Measurements from ENCODE around the gene RASA3. TPM values are rescaled to one million over a fixed set of nuclear protein-coding genes. Genes with fewer than 3 reads are reported as not detected.

RASA3 gene
- total RNA-seq, 1 donor = 36.1 TPM

- DNase-seq (ENCODE audit: low read depth) = no peak
- no peak for TF ChIP-seq CTCF (IDR thresholded peaks at IDR 0.05; ENCODE audit: insufficient read depth, low read length)
- no peak overlapping the region for H3K4me3 ChIP-seq (ENCODE audit: low read depth, low read length)
These were observed 8.0 kb downstream of the RASA3 start for GRCh38 chr13:114124431-114124830.

DNA sequence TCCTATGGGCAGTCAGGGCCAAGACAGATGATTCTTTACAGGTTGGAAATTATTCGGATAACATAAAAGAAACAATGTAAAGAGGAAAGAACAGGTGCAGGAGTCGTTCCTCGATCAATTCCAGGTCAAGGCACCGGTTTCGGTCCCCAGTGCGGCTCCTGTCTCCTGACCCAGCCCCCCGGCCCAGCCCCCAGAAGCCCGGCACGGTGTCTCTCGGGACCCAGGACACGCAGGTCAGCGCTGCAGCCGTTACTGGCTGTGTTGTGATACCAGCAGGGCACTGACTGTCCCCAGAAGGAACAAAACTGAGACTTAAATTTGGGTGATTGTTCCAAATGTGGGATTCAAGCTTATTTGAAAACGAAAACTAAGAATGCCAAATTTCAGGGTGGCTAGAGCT is 8.5 kb downstream of the RASA3 start:
- H3K4me3 ChIP-seq (ENCODE audit: low read depth, low read length) = no peak overlapping the region
- no peak for TF ChIP-seq CTCF (IDR thresholded peaks at IDR 0.05; ENCODE audit: insufficient read depth, low read length)
- DNase-seq (ENCODE audit: low read depth) = no peak

DNA sequence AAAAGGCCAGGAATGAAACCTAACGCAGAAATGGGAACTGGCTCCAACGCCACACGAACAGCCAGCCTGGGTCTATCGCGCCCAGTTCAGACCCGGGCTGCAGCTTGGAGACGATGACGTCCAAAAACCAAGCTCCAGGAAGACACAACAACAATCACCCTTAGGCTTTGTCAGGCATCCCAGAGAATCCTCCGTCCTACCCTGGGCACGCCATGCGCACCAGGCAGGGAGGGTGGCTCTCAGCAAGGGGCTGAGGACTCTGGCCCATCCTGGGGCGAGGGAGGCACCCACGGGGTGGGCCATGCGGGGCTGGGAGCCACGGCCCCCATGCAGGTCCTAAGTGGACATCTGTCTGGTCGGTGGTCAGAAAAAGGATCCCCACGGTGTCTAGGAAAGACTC is 9.0 kb downstream of the RASA3 start:
- no peak overlapping the region for H3K4me3 ChIP-seq (ENCODE audit: low read depth, low read length)
- DNase-seq (ENCODE audit: low read depth) = no peak
- no peak for TF ChIP-seq CTCF (IDR thresholded peaks at IDR 0.05; ENCODE audit: insufficient read depth, low read length)

- no peak for DNase-seq (ENCODE audit: low read depth)
- no peak for TF ChIP-seq CTCF (IDR thresholded peaks at IDR 0.05; ENCODE audit: insufficient read depth, low read length)
- H3K4me3 ChIP-seq (ENCODE audit: low read depth, low read length) = no peak overlapping the region
These were observed 9.7 kb downstream of the RASA3 start for GRCh38 chr13:114122591-114123211.

GRCh38 chr13:114122127-114122511 is 10.3 kb downstream of the RASA3 start:
- DNase-seq (ENCODE audit: low read depth) = no peak
- no peak for TF ChIP-seq CTCF (IDR thresholded peaks at IDR 0.05; ENCODE audit: insufficient read depth, low read length)

DNA sequence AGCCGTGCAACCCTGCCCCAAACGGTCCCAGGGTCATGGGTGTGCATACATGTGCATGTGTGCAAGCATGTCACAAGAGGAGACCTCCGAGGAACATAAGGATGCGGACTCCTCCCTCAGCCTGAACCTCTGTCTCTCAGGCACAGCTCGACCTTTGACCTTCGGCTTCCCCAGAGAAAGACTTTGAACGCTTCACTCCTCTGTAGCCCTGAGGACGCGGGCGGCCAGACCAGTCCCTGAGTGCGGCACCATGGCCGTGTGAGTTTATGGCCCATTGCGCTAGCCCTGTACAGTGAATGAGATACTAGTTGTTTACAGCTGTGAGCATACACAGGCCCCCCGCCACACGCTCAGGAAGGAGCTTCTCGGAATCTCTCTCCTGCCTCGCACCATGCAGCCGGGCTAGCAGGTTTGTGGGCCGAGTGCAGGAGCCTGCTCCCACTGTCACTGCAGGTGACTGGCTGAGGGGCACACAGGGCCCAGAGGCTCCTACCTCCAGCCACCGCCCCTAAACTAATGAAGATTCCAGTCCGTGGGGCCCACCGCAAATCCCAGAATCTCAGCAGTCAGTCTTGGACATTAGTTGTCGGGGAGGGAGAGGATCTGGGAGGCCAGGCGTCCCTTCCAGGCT is 10.8 kb downstream of the RASA3 start:
- no peak for TF ChIP-seq CTCF (IDR thresholded peaks at IDR 0.05; ENCODE audit: insufficient read depth, low read length)
- no peak overlapping the region for H3K4me3 ChIP-seq (ENCODE audit: low read depth, low read length)
- DNase-seq (ENCODE audit: low read depth) = no peak

More at GRCh38 chr13:114122127-114122511, 10.3 kb downstream of the RASA3 start:
- H3K4me3 ChIP-seq (ENCODE audit: low read depth, low read length) = no peak overlapping the region

All from fibroblast of the aortic adventitia (primary cell).